Nucleus accumbens (tissue), 56 donors: ENCODE results near the gene TOR1AIP1.
"Not testable (repeated sequence)": the region's sequence is repeated elsewhere in the genome, so short reads cannot be mapped to it uniquely, and the experiment has no call there.

Experiments
- DNase-seq, 56 donors: peaks; one replicate each; lab custom pipeline; 2025; lab: John Stamatoyannopoulos, UW

Gene TOR1AIP1

DNA sequence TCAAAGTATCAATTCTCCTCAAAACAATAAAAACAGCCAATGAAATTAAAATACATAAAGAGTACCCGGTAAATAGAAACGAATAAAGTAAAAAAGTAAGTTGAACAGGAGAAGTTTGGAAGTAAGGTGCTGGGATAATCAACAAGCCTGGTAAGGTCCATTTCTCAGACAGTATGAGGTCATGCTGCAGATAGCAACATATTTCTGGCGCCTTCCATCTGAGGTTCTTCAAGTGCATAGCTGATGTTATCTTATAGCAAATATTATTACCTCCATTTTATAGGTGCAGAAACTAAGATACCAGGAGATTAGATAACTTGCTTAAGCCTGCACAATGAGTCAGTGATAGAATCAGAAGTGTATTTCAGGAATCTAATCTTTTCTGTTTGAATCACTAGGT lies 48.8 kb downstream of the TOR1AIP1 start:
- no peak for DNase-seq

- no peak for DNase-seq
Measured at GRCh38 chr1:179933219-179933618, 51.1 kb downstream of the TOR1AIP1 start.

DNA sequence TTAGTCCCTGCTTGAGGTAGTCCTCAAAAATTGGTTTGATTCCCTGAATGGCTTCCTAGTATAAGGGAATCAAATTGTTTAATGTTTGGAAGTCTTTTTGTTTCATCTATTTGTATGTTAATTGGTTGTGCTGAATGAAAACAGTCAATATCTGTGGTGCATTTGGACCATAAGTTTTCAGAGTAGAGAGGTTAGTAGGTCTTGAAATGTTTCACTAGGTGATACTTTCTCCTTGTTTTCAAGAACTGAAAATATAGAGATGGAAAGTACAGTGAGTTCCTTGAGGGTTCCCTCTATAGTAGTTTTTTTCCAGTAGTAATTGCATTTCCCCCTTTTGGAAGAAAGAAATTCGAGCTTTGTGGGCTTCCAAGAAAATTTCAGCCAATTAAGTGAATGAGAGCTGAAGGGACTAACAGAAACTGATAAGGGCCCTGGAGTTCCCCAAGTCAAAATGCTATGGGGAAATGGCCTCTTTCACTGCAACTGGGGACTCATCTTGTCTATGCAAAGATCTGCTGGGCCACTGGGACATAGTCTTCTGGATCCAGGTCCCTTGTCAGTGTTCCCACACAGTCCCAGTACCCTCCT lies 53.9 kb downstream of the TOR1AIP1 start:
- no peak for DNase-seq

GRCh38 chr1:179937668-179938254 lies 55.7 kb downstream of the TOR1AIP1 start:
- no peak for DNase-seq

DNA sequence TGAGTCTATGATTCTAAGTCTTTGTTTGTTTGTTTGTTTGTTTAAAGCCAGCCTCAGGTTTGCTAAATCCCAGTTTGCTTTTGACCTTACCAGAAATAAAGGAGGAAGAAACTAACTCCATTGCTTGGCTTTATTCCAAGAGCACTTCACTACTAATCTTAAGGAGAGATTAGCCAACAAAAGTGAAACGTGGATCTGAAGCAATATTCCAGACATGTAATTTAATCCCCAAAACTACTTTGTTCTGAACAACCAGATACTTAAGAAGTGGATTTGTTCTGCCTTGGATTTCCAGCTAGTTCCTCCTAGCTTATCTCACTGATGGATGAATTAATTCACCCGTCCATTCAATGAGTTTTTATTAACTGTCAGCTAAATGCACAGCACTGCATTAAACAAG lies 56.7 kb downstream of the TOR1AIP1 start:
- no peak for DNase-seq

GRCh38 chr1:179939941-179940340 lies 57.9 kb downstream of the TOR1AIP1 start:
- DNase-seq, result no peak

GRCh38 chr1:179941454-179941853 lies 59.4 kb downstream of the TOR1AIP1 start:
- DNase-seq, result no peak

DNA sequence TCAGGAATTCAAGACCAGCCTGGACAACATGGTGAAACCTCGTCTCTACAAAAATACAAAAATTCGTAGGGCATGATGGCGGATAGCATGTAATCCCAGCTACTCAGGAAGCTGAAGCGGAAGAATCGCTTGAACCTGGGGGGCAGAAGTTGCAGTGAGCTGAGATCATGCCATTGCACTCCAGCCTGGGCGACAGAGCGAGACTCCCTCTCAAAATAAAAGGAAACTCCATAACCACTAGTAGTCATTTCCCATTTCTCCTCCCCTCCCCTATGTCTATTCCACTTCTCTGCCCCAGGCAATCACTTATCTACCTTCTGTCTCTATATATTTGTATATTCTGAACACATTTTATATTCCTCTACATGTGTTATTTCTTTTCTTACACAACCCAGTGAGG lies 68.6 kb downstream of the TOR1AIP1 start:
- no peak for DNase-seq

- DNase-seq, result no peak
Measured at GRCh38 chr1:179951383-179952144, 69.5 kb downstream of the TOR1AIP1 start.

DNA sequence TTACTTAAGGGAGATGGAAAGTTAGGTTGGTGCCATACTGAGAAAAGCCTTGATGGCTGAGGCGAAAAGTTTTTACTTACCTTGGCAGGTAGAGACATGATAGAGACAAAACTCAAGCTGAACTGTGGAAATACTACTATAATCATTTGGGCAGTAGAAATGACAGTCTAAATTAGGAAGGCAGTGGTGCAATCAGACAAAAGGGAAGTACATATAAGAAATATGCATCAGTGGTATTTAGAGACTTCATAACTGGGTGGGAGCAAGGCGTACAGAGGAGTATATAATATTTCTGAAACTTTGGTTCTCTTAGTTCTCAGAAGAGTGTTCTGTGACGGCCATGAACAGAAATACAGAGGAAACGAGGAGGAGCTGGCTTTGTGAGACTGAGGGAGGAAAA lies 70.1 kb downstream of the TOR1AIP1 start:
- DNase-seq, result no peak

DNA sequence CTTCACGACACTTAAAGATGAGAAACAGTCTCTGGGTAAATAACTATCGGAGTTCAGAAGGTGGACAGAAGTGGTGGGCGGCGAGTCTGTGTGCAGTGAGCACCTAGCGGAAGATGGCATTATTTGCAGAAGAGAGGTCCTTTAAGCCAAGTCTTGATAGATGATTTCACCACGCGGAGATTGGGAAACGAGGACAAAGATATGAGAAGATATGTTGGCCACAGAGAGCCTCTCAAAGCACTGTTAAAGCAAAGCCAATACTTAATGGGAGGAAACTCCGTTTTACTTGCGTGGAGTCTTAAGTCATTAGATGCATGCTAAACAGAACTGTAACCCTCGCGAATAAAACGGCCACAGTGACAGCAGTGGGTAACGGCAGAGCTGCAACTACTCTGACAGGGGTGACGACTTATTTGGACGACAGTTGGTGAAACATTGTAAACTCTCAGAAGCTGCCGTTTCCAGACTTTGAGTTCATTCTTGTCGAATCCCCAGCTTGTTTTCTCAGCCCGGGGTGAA lies 71.9 kb downstream of the TOR1AIP1 start:
- peak in 8 of 56 donors; percentile 25 to 61 (median 52) for DNase-seq

DNA sequence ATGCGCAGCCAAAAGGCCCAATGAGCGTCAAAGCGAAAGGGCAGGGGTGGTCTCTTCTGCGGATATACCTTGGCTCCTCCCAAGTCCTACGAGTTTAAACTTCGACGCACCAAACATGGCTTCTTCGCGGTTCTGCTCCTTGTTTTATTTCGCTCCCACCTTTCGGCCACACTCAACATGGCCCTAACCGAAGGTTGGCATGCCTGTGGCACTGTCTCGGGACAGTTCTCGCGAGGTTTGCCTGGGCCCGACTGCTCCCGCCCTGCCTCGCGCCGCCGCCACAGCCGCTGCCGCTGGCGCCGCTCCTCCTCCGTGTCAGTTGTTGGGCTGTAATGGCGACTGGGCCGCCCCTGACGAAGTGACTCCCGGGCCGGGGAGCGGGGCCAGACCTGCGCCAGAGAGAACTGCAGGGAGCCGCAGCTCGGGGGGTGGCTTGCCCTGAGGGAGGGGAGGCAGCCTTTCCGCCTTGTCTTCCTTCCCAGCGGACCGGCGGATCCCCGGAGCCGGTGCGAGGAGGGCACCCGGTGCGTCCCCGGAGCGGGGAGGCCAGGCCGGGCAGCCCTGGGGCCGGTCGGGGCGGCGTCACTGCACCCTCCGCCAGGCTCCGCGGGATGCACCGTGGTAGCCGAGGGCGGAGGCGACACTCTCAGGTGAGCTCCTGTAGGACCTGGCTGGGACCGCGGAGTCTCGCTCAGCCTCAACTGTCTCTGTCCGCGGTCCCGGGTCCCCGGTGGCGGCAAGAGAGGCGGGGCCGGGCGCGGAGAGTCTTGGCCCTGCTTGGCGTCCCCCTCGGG lies 72.6 kb downstream of the TOR1AIP1 start, which contains the start of gene CEP350:
CEP350 (plus strand) TSS at position 318 of the 794 bp plus-strand sequence. CDS start 31,372 bp downstream, outside the sequence.
- DNase-seq, result peak; percentile 72 to 98 (median 93)

DNA sequence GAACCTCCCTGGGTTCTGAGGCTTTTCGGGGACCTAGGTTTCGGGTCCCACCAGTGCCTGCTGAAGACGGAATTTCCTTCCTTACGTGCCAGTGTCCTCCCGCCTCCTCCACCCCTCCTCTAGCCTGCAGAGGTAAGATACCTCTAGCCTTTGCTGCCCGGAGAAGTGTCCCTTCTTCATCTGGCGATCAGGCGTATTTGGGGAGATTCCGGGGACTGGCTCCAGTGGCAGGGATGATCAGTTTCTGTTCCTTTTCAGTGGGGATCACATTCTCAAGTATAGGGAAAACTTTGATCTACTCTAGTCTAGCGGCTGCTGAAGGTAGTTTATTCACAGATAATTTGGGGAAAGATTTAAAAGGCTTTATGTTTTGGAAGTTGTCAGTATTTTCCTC lies 73.2 kb downstream of the TOR1AIP1 start:
- DNase-seq, result peak in 9 of 56 donors; percentile 13 to 72 (median 51)

GRCh38 chr1:179955731-179956130 lies 73.6 kb downstream of the TOR1AIP1 start:
- no peak for DNase-seq

- DNase-seq, result no peak
Measured at GRCh38 chr1:179958359-179958758, 76.3 kb downstream of the TOR1AIP1 start.

DNA sequence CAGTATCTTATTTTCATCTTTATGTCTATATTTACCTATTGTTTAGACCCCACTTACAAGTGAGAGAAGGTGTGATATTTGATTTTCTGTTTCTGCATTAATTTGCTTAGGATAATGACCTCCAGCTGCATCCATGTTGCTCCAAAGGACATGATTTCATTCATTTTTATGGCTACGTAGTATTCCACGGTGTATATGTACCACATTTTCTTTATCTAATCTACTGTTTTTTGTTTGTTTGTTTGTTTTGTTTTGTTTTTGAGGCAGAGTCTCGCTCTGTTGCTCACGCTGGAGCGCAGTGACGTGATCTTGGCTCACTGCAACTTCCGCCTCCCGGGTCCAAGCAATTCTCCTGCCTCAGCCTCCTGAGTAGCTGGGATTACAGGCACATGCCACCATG lies 80.1 kb downstream of the TOR1AIP1 start:
- not testable (repeated sequence) for DNase-seq

- no peak for DNase-seq
Measured at GRCh38 chr1:179966551-179966950, 84.5 kb downstream of the TOR1AIP1 start.

GRCh38 chr1:179968284-179968993 lies 86.4 kb downstream of the TOR1AIP1 start:
- DNase-seq, result no peak

DNA sequence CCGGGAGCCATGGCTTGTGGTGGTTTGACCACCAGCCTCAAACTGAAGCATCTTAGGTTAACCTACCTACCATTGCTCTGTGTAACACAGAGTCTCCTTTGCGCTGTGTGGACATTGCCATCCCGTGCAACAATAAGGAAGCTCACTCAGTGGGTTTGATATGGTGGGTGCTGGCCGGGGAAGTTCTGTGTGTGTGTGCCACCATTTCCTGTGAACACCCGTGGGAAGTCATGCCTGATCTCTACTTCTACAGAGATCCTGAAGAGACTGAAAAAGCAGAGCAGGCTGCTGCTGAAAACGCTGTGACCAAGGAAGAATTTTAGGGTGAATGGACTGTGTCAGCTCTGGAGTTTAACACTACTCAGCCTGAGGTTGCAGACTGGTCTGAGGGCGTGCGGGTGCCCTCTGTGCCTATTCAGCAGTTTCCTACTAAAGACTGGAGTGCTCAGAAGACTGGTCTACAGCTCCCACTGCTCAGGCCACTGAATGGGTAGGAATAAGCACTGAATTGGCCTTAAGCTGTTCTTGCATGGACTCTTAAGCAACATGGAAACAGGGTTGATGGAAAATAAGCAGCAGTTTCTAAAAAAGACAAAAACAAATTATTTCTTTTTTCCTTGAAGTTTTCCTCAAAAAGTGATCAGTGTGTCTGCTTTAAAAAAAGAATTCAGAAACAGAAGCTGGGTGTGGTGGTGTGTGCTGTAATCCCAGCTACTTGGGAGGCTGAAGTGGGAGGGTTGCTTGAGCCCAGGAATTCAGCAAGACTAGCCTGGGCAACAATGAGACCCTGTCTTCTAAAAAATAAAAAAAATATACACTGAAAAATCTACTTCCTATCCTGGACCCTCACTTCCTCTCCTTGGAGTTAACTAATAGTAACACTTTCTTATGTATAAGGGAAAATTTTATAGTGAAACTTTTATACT lies 87.2 kb downstream of the TOR1AIP1 start:
- DNase-seq, result no peak
